H54 (cell line): Measurements from ENCODE around the gene BMF.

ENCODE experiments used
- DNase-seq: peaks from one replicate; pipeline ENCODE4 v3.0.0; 2011; ENCODE audit warnings: low spot score, mixed read lengths; ENCODE audit not compliant: insufficient read length
- FAIRE-seq: peaks from 3 replicates; lab custom pipeline; 2011; peaks lifted over from hg19 to GRCh38; lab: Jason Lieb, UNC
- POLR2A ChIP-seq: IDR thresholded peaks from 2 replicates; pipeline ENCODE4 v1.6.1; 2011; ENCODE audit warnings: low read depth, mild to moderate bottlenecking, low read length

Gene BMF

DNA sequence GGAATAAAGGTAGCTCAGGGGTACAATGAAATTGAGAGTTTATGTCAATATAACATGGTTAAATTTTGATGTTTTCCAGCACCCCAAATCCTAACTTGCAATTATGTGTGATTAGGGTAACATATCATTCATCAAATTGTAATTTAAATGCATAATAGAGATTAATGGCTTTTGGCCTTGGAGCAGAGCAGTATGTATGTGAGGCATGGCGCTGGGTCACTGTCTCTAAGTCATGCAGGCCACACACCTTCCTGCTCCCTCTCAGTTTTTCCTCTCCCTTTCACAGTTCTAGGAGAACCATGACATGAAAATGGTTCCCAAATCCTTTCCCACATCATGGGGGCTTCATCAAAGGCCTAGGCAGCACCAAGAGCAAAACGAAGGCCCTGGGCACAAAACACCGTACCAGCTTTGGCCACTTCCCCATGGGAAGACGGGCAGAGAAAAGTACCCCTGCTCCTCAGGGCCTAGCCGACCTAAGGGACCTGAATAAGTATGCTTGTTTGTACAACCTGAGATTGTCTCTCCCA is 65.8 kb downstream of the BMF start:
- FAIRE-seq (no peak), DNase-seq (no peak)
- TF ChIP-seq POLR2A: no peak

DNA sequence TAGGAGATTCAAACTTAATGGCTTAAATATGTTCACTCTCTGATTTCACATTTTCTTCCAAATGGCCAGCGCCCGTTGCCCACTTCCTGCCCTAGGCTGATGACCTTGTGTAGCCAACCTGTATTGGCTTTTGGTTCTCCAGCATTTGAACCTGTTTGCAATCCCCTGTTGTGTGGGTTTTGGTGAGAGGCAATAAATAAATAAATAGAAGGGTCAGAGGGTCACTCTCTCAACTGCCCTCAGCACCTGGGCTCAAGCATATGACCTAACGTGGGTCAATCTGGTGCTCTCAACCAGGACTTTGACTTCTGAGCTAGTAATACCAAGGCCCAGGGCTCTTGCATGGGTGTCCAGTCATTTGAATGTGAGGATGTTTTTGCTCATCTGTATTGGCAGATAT is 67.9 kb downstream of the BMF start:
- DNase-seq: no peak
- TF ChIP-seq POLR2A: no peak
- FAIRE-seq: no peak

DNA sequence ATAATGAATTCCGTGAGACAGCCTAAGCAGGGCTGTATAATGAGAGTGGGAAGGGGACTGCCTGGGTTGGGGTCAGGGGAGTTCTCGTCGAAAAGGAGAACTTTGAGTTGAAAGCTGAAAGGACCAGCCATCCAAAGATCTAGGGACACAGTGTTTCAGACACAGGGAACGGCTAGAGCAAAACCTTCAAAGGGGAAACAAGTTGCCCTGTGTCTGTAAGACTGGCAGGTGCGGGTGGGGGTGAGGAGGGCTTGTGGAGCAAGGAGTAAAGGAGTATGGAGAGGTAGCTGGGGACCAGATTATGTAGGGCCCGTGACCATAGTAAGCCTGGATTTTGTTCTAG is 68.4 kb downstream of the BMF start:
- FAIRE-seq: no peak
- no peak for TF ChIP-seq POLR2A
- no peak for DNase-seq

DNA sequence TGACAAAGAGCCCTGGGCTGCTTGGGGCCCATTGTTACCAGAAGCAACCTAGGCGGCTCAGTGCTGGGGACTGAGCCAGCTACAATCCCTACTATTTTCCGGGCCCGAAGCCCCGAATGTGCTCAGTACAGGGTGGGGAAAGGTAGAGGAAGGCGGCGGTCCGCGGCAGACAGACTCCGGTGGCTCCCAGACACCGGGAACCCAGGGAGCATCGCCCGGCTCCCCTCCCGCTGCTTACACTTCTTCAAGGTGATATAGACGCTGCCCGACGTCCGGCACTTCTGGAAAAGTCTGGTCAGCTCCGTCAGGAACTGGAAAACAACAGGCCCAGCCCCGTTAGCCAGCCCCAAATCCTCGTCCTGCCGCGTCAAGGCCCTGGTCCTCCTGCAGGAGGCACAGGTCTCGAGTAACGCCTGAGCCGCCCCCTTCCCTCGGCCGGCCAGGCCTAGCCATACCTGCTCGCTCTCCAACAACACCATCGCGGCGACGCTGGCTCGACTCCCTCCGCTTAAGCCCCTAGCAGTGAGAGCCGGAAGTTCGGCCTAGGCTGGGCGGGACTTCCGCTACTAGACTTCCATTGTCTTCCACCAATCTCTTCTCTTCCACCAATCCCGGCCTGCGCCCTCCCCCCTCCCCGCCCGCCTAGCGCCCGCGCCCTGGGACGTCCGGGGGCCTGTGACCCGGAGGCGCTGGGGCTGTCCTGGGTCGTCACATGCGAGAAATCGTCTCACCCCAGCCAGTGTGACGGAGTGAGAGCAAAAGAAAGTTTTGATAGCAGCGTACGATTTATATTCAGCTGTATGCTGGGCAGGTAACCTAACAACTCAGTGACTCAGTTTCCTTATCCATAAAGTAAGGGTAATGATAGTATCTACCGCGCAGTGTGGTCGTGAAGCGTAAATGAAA is 69.8 kb downstream of the BMF start, which contains the start of gene SRP14:
TSS of gene SRP14 (minus strand) at position 544 of the 906 bp plus-strand sequence. CDS start at position 479, 65 bp downstream.
- peak; percentile 91 for FAIRE-seq
- peak; percentile 91 for TF ChIP-seq POLR2A
- DNase-seq: peak; percentile 71

DNA sequence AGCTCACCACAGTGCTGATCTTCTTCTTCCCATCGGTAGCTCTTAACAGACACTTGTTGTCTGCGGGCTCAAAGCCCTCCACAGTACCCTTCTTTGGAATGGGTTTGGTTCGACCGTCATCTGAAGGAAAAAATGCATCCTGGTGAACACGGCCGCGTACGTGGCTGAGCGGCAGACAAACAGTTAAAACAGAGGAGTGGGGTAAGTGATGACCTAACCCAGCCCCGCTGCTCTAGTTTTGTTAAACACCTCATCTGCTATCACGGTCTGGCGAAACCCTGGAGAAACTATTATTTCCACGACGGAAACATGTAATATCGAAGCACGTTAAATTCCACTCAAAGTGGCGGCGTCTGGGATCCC is 70.4 kb downstream of the BMF start:
- no peak for TF ChIP-seq POLR2A
- FAIRE-seq: no peak

More for the DNA sequence above, 70.4 kb downstream of the BMF start:
- no peak for DNase-seq
